Epidermal melanocyte (primary cell): ENCODE results near the gene FANCM.

ENCODE experiments used
- DNase-seq: peaks from one replicate; pipeline ENCODE4 v3.0.0; 2011; ENCODE audit warnings: low spot score; ENCODE audit not compliant: insufficient read length

The FANCM gene

DNA sequence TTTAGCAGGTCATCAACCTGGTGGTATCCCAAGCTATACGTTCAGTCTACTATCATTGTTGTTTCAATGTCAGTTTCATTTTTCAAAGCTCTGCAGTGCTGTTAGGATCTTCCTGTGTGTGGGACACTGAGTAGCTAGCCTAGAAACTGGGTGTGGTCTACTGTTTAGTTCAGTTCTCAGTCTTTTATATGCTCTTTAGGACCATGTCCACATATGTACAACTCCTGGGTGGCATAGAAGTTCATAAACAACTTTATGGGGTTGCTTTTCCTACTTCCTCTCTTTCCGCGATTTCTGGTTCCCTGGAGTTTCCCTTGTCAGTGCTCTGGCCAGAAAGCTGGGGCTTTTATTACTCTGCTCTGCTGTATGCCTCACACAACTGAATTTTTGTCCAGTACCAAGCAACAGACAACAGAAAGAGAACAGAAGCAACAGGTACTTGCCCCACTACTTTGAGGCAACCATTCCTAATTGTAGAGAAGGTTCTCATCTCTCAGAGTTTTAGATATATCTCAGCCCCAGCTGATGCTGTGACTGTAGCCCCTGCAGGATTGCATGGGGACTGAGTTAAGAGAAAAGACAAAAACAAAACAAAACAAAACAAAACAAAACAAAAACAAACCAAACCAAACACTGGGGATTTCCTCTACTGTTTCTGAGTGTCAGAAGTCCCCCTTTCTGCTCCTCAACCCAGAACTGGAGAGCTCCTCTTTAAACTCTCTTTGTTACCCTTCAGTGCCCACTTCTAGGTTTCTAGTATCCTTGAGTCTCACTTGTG is 86.9 kb downstream of the FANCM start:
- DNase-seq: no peak

DNA sequence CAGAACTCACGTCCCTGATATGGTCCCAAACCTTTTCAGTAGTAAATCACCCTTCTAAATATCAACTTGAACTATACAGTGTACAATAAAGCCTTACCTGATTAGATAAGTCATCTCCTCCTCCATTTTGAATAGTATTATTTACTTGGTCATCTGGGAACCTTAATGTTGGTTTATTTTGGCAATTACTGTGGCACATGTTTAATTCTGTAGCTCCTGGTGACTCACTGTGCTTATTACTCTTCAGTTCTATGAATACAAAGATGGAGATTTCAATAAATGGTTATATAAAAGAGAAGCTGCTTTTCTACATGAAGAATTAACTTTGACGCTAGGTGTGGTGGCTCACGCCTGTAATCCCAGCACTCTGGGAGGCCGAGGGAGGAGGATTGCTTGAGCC is 91.8 kb downstream of the FANCM start:
- DNase-seq: no peak

DNA sequence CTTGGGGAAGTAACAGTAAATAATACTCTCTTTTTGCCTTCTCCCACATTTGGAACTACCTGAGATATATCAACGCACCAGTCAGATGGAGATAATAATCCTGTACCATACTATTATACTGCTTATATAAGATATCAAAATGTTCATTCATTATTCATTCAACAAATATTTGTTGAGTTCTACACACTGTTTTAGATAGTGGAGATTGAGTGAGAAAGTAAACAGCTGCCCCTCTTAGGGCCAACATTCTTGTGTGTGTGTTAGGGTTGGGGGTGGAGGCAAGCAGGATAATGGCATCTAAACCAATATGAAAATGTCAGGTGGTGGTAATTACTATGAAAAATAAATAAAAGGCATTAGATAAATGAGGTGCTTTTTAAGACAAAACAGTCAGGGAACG is 103.3 kb downstream of the FANCM start:
- no peak for DNase-seq

DNA sequence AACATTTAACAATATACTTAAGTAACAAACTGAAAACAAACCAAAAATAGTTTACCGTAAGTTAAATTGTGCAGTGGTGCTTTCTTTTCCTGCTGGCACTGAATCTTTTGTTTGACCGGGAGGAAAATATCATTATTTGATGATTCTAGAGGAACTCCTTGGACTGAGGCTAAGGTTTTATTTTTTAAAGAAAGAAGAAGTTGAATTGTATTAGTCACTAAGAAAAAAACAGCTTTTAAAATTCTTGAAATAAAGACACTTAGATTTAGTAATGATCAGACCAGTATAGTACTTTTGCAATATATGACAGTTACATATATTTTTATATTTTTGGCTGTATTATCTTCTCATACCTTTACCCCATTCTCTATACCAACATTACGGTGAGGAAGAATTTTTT is 107.0 kb downstream of the FANCM start:
- DNase-seq: no peak

DNA sequence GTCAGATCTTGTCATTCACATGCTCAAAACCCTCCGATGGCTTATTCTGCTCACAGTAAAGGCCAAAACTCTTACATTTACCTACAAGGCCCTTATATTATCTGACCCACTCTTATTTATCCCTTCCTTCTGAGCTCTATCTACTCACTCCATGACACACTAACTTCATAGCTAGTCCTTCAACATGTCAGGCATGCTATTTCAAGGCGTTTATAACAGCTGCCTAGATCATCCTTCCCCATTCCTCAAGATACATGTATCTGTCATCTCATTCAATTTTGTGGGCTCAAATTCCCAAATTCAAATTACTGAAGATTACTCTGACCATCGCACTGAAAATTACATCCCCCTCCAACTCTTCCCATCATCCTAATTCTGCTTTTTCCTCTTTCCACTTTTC is 110.4 kb downstream of the FANCM start:
- DNase-seq: no peak

DNA sequence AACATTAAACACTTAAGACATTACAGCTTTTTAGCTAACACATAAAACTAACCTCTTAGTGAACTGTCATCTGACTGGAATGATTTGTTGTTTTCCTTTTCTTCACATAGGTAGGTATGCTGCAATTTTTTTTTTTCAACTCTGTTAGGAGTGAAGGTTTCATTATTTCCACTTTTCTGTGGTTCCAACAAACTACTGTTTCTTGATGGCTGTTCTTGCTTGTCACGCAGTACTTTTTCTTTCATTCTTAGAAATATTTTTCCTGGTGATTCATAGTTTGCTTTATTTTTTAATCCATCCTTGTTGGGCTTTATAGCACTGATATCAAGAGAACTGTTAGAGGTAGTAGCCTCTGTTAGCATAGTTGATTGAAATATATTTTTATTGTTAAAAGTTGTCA is 111.0 kb downstream of the FANCM start:
- no peak for DNase-seq

DNA sequence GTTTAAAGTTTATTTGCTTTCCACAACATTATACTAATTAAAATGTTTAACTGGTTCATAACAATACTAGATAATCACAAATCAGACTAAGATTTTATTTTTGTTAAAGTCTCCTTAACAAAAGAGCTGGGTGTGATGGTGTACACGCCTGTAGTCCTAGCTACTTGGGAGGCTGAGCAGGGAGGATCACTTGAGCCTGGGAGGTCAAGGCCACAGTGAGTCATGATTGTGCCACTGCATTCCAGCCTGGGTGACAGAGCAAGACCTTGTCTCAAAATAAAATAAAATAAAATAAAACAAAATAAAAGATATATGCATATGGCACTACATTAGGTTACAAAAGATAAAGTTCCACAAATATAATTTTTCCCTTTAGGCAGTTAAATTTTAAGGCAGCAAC is 111.7 kb downstream of the FANCM start:
- DNase-seq: no peak

DNA sequence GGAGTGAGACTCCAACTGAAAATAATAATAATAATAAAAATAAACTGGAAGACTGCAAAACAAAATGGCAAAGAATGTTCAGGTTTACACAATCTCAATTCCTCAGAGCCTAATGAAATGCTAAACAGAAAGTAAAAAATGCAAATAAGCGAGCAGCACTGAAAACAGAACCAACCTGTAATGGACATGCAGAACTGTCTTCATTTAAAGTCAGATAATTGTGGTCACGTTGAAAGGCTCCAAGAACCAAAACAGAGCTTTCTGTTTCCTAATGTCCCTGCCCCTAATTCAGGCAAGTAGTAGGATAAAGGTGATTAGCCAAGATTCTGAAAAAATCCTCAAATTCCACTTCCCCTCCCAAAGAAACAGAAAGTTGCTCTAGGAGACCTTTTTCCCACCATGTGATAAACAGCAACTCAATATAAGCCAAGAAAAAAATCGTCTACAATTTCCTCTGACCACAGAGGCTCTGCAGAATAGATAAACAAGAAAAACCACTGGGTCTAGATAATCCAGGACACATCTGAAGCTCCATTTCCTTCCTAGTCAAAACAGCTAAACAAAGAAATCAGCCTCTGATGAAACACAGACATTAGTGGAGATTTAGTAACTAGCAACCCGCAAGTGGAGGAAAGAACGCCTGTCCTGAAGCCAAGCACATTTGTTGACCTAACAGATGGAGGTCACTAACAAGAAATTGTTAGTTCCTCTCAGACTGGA is 114.3 kb downstream of the FANCM start:
- DNase-seq: no peak
